ENCODE measurements around the gene ARHGAP6. TPM values are rescaled to one million over a fixed set of nuclear protein-coding genes. Genes with fewer than 3 reads are reported as not detected.

ARHGAP6 gene
- total RNA-seq, 1 donor from 2014 or later = 3.1 TPM

GRCh38 chrX:11558972-11559371, 106.7 kb downstream of the ARHGAP6 start:
- H3K4me3 ChIP-seq = no peak overlapping the region
- no peaks in the 10 kb centered on the region for H3K4me1 ChIP-seq
- intact Hi-C loops (cut with micrococcal nuclease) = no loop called here
- DNase-seq = no peak
- H3K36me3 ChIP-seq = no peaks in the 10 kb centered on the region
- TF ChIP-seq, protein P1, sequence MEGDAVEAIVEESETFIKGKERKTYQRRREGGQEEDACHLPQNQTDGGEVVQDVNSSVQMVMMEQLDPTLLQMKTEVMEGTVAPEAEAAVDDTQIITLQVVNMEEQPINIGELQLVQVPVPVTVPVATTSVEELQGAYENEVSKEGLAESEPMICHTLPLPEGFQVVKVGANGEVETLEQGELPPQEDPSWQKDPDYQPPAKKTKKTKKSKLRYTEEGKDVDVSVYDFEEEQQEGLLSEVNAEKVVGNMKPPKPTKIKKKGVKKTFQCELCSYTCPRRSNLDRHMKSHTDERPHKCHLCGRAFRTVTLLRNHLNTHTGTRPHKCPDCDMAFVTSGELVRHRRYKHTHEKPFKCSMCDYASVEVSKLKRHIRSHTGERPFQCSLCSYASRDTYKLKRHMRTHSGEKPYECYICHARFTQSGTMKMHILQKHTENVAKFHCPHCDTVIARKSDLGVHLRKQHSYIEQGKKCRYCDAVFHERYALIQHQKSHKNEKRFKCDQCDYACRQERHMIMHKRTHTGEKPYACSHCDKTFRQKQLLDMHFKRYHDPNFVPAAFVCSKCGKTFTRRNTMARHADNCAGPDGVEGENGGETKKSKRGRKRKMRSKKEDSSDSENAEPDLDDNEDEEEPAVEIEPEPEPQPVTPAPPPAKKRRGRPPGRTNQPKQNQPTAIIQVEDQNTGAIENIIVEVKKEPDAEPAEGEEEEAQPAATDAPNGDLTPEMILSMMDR (IDR thresholded peaks at IDR 0.05; ENCODE audit: borderline replicate concordance) = no peak
- H3K27ac ChIP-seq (replicated peaks) = no peak overlapping the region
- H3K27me3 ChIP-seq (ENCODE audit: low read depth) = no peaks in the 10 kb centered on the region
- H3K9me3 ChIP-seq (replicated peaks) = no peaks in the 10 kb centered on the region

GRCh38 chrX:11557120-11557519, 108.6 kb downstream of the ARHGAP6 start:
- no peak overlapping the region for H3K27ac ChIP-seq (replicated peaks)
- no peaks in the 10 kb centered on the region for H3K4me1 ChIP-seq
- no peak for DNase-seq
- intact Hi-C loops (cut with micrococcal nuclease) = no loop called here
- no peak overlapping the region for H3K4me3 ChIP-seq
- H3K36me3 ChIP-seq = no peaks in the 10 kb centered on the region
- TF ChIP-seq, protein P1 (IDR thresholded peaks at IDR 0.05; ENCODE audit: borderline replicate concordance) = no peak
- no peaks in the 10 kb centered on the region for H3K9me3 ChIP-seq (replicated peaks)
- no peaks in the 10 kb centered on the region for H3K27me3 ChIP-seq (ENCODE audit: low read depth)

DNA sequence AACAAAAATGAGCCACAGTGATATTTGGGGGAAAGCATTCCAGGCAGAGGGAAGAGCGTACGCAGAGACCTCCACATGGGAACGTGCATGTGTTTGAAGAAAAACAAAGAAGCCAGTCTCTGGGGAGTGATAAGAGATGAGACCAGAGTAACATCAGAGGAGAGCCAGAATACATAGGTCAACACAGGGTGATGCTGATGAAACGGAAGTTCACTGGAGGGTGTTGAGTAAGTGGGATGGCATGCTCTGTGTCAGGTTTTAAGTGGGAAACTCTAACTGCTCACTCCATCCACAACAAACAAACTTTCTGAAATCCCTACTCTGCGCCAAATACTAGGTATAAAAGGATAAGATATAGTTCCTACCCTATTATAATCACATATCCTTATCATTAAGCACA, 110.0 kb downstream of the ARHGAP6 start:
- no peak for DNase-seq
- intact Hi-C loops (cut with micrococcal nuclease) = no loop called here
- TF ChIP-seq, protein P1 (IDR thresholded peaks at IDR 0.05; ENCODE audit: borderline replicate concordance) = no peak
- Histone ChIP-seq H3K9me3 (replicated peaks) (no peaks in the 10 kb centered on the region), H3K27ac (replicated peaks) (no peak overlapping the region), H3K4me1 (no peaks in the 10 kb centered on the region), H3K4me3 (no peak overlapping the region), H3K36me3 (no peaks in the 10 kb centered on the region), H3K27me3 (ENCODE audit: low read depth) (no peaks in the 10 kb centered on the region)

- Histone ChIP-seq H3K36me3 (no peaks in the 10 kb centered on the region), H3K9me3 (replicated peaks) (no peaks in the 10 kb centered on the region), H3K27ac (replicated peaks) (no peak overlapping the region), H3K27me3 (ENCODE audit: low read depth) (no peaks in the 10 kb centered on the region), H3K4me1 (no peaks in the 10 kb centered on the region), H3K4me3 (no peak overlapping the region)
- TF ChIP-seq, protein P1 (IDR thresholded peaks at IDR 0.05; ENCODE audit: borderline replicate concordance) = no peak
- no peak for DNase-seq
- intact Hi-C loops (cut with micrococcal nuclease) = no loop called here
Observed at GRCh38 chrX:11553594-11553993, 112.1 kb downstream of the ARHGAP6 start.

DNA sequence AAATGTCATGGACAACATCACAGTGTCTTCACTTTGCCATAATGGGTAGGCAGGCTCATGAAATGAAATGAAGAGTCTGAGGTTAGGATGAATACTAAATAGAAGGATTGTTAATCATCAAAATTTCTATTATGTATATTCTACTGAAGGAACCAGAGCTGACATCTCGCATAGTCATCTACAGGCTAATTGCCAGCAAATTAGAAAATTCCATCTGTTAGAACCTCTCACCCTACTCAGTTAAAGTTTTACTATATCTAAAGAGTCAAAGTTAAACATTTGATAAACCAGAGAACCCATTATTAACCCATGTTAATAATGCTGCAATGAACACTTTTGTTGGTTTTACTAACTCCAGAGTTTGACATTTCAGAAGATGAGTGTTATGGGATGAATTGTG, 114.6 kb downstream of the ARHGAP6 start:
- no peaks in the 10 kb centered on the region for H3K36me3 ChIP-seq
- TF ChIP-seq, protein P1 (IDR thresholded peaks at IDR 0.05; ENCODE audit: borderline replicate concordance) = no peak

DNA sequence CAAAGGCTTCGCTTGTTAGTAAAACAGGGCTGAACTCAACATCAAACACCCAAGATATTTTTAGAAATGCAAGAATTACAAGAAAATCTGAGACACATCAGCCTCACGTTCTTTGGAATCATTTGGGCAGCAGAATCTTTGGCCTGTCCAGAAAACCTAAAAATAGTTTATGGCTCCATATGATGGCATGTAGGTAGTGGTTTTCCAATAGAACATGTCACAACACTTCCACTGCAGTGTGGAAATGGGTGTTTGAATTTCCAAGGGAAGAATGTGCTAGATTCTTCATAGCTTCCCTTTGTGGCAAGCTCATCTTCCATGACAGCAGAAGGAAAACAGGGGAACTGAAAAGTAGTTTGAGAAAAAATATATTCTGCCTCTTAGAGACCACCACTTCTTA, 118.8 kb downstream of the ARHGAP6 start:
- Histone ChIP-seq H3K36me3 (no peaks in the 10 kb centered on the region), H3K27ac (replicated peaks) (no peak overlapping the region), H3K4me1 (no peaks in the 10 kb centered on the region), H3K27me3 (ENCODE audit: low read depth) (no peaks in the 10 kb centered on the region), H3K4me3 (no peak overlapping the region), H3K9me3 (replicated peaks) (peaks cover 9% of the 10 kb centered on the region)
- TF ChIP-seq, protein P1 (IDR thresholded peaks at IDR 0.05; ENCODE audit: borderline replicate concordance) = no peak
- no peak for DNase-seq
- intact Hi-C loops (cut with micrococcal nuclease) = no loop called here

More for the DNA sequence above, 114.6 kb downstream of the ARHGAP6 start:
- intact Hi-C loops (cut with micrococcal nuclease) = no loop called here
- DNase-seq = no peak
- no peak overlapping the region for H3K4me3 ChIP-seq
- H3K4me1 ChIP-seq = no peaks in the 10 kb centered on the region
- peaks cover 9% of the 10 kb centered on the region for H3K9me3 ChIP-seq (replicated peaks)
- no peak overlapping the region for H3K27ac ChIP-seq (replicated peaks)
- H3K27me3 ChIP-seq (ENCODE audit: low read depth) = no peaks in the 10 kb centered on the region
